Stomach smooth muscle (tissue), 2 donors: ENCODE data around the gene NXF1.
"Not testable (repeated sequence)": the region's sequence is repeated elsewhere in the genome, so short reads cannot be mapped to it uniquely, and the experiment has no call there.

Experiments used
- H3K27ac ChIP-seq: one replicate; pipeline ENCODE4 v1.7.0; 2013; ENCODE audit warnings: mild to moderate bottlenecking, low read length, inconsistent platforms
- H3K27me3 ChIP-seq, 2 donors: one replicate each; pipeline ENCODE4 v1.7.0; 2013; ENCODE audit warnings: low read length in 2 of 2; ENCODE audit not compliant: insufficient read depth in 2 of 2, control insufficient read depth in 1 of 2
- H3K36me3 ChIP-seq, 2 donors: one replicate each; pipeline ENCODE4 v1.7.0; 2013; ENCODE audit warnings: low read length in 2 of 2; ENCODE audit not compliant: control insufficient read depth in 2 of 2, insufficient read depth in 2 of 2
- H3K4me1 ChIP-seq: one replicate; pipeline ENCODE4 v1.7.0; 2013; ENCODE audit warnings: low read length; ENCODE audit not compliant: control insufficient read depth, insufficient read depth
- H3K4me3 ChIP-seq, 2 donors: one replicate each; pipeline ENCODE4 v1.7.0; 2013; ENCODE audit warnings: low read length in 2 of 2
- H3K9ac ChIP-seq, 2 donors: one replicate each; pipeline ENCODE4 v1.7.0; 2013; ENCODE audit warnings: low read length in 2 of 2, mild to moderate bottlenecking in 1 of 2
- H3K9me3 ChIP-seq, 2 donors: one replicate each; pipeline ENCODE4 v1.7.0; 2013; ENCODE audit warnings: low read length in 2 of 2; ENCODE audit not compliant: control insufficient read depth in 2 of 2
- donor health status: healthy.
- donor health status: Pancreatic carcinoma.

The NXF1 gene

GRCh38 chr11:62843466-62843865, 38.2 kb upstream of the NXF1 start:
- Histone ChIP-seq H3K9ac (no peak overlapping the region), H3K27ac (no peak overlapping the region), H3K4me3 (no peak overlapping the region), H3K9me3 (no peaks in the 10 kb centered on the region), H3K4me1 (peaks cover 24% of the 10 kb centered on the region), H3K36me3 (no peaks in the 10 kb centered on the region), H3K27me3 (no peaks in the 10 kb centered on the region)

GRCh38 chr11:62842891-62843290, 37.7 kb upstream of the NXF1 start:
- Histone ChIP-seq H3K9ac (peak overlapping the region; percentile 91 to 96), H3K27ac (peak overlapping the region; percentile 92), H3K4me3 (peak overlapping the region; percentile 18 to 76), H3K4me1 (peaks cover 26% of the 10 kb centered on the region)
- not testable (repeated sequence) for H3K9me3 ChIP-seq, H3K36me3 ChIP-seq, H3K27me3 ChIP-seq

GRCh38 chr11:62842171-62842741, 37.0 kb upstream of the NXF1 start:
- Histone ChIP-seq H3K27me3 (no peaks in the 10 kb centered on the region), H3K4me1 (peaks cover 27% of the 10 kb centered on the region), H3K4me3 (peak overlapping the region; percentile 23 to 76), H3K9me3 (no peaks in the 10 kb centered on the region), H3K27ac (peak overlapping the region; percentile 92), H3K36me3 (peaks cover 0 to 2% of the 10 kb centered on the region in 2 donors), H3K9ac (peak overlapping the region; percentile 91 to 96)

GRCh38 chr11:62841361-62842170, 36.3 kb upstream of the NXF1 start:
- peak overlapping the region; percentile 23 to 97 for H3K4me3 ChIP-seq
- H3K36me3 ChIP-seq, result peaks cover 0 to 2% of the 10 kb centered on the region in 2 donors
- no peaks in the 10 kb centered on the region for H3K9me3 ChIP-seq

GRCh38 chr11:62840721-62841360, 35.6 kb upstream of the NXF1 start:
- H3K9me3 ChIP-seq, H3K27me3 ChIP-seq, H3K36me3 ChIP-seq: not testable (repeated sequence)
- Histone ChIP-seq H3K9ac (peak overlapping the region; percentile 80 to 83), H3K4me3 (peak overlapping the region; percentile 92 to 97), H3K27ac (peak overlapping the region; percentile 92), H3K4me1 (peaks cover 27% of the 10 kb centered on the region)

More at GRCh38 chr11:62841361-62842170, 36.3 kb upstream of the NXF1 start:
- H3K27me3 ChIP-seq, result no peaks in the 10 kb centered on the region
- peak overlapping the region; percentile 92 for H3K27ac ChIP-seq
- peak overlapping the region; percentile 91 to 96 for H3K9ac ChIP-seq
- peaks cover 27% of the 10 kb centered on the region for H3K4me1 ChIP-seq

- Histone ChIP-seq H3K36me3 (peaks cover 11 to 20% of the 10 kb centered on the region in 2 donors), H3K9ac (peak within 1 kb of the TSS; percentile 80 to 83), H3K9me3 (no peaks in the 10 kb centered on the region)
Observed at GRCh38 chr11:62839050-62839945, 34.1 kb upstream of the NXF1 start, which contains the start of gene WDR74. Gene WDR74, minus strand, starts transcription at chr11:62839590. Its CDS starts 20 bp downstream, at chr11:62839570.

GRCh38 chr11:62835336-62835735, 30.1 kb upstream of the NXF1 start:
- Histone ChIP-seq H3K27ac (no peak overlapping the region), H3K9ac (no peak overlapping the region), H3K36me3 (peaks cover 19 to 24% of the 10 kb centered on the region in 2 donors), H3K4me1 (peaks cover 29% of the 10 kb centered on the region), H3K4me3 (no peak overlapping the region), H3K9me3 (no peaks in the 10 kb centered on the region), H3K27me3 (no peaks in the 10 kb centered on the region)

More at GRCh38 chr11:62839050-62839945, 34.1 kb upstream of the NXF1 start, which contains the start of gene WDR74:
- Histone ChIP-seq H3K27ac (peak within 1 kb of the TSS; percentile 92), H3K27me3 (no peaks in the 10 kb centered on the region), H3K4me3 (peak within 1 kb of the TSS; percentile 92 to 97), H3K4me1 (peaks cover 27% of the 10 kb centered on the region)

GRCh38 chr11:62832336-62833234, 27.3 kb upstream of the NXF1 start, which contains the start of gene TEX54:
Gene TEX54, minus strand, starts transcription at chr11:62832841.
- Histone ChIP-seq H3K36me3 (peaks cover 19 to 23% of the 10 kb centered on the region in 2 donors), H3K27ac (peak within 1 kb of the TSS; percentile 96), H3K9ac (peak within 1 kb of the TSS; percentile 96 to 99), H3K4me1 (peaks cover 21% of the 10 kb centered on the region), H3K4me3 (peak within 1 kb of the TSS; percentile 92 to 94), H3K27me3 (no peaks in the 10 kb centered on the region), H3K9me3 (no peaks in the 10 kb centered on the region)

- peak within 1 kb of the TSS; percentile 92 to 94 for H3K4me3 ChIP-seq
- H3K27me3 ChIP-seq, result no peaks in the 10 kb centered on the region
- H3K4me1 ChIP-seq, result peaks cover 21% of the 10 kb centered on the region
- H3K9me3 ChIP-seq, result no peaks in the 10 kb centered on the region
- H3K36me3 ChIP-seq, result peaks cover 27 to 31% of the 10 kb centered on the region in 2 donors
- peak within 1 kb of the TSS; percentile 96 for H3K27ac ChIP-seq
- peak within 1 kb of the TSS; percentile 96 to 99 for H3K9ac ChIP-seq
Observed at GRCh38 chr11:62831520-62832335, 26.5 kb upstream of the NXF1 start, which contains the start of gene STX5. Gene STX5, minus strand, starts transcription at chr11:62832051. Its CDS starts 808 bp downstream, at chr11:62831243.
